GDM1 (cell line): ENCODE data around the gene SERBP1.

Experiments
- DNase-seq: peaks from one replicate; lab custom pipeline; 2025; lab: John Stamatoyannopoulos, UW

Gene SERBP1

GRCh38 chr1:67359592-67359991, 70.6 kb downstream of the SERBP1 start:
- no peak for DNase-seq
